ENCODE data around the gene CKAP2L.

The CKAP2L gene
- 1.4 to 2.2 (median 1.5) reads per million in 3 donors for total RNA-seq

- peaks cover 8% of the 10 kb centered on the region for H3K4me1 ChIP-seq (ENCODE audit: control insufficient read depth, insufficient read depth, low read length, poor library complexity, severe bottlenecking)
- peak; percentile 89 to 95 (median 94) for DNase-seq
- H3K27me3 ChIP-seq (replicated peaks; ENCODE audit: control insufficient read depth, insufficient read depth, low read length, poor library complexity, severe bottlenecking) = no peaks in the 10 kb centered on the region
- no peaks in the 10 kb centered on the region for H3K36me3 ChIP-seq (ENCODE audit: control insufficient read depth, insufficient read depth, low read length)
- H3K9me3 ChIP-seq (ENCODE audit: control insufficient read depth, low read length) = no peaks in the 10 kb centered on the region
- H3K4me3 ChIP-seq (ENCODE audit: insufficient read depth, low read depth, low read length, poor library complexity, severe bottlenecking) = peak within 1 kb of the TSS; percentile 84
- peak within 1 kb of the TSS; percentile 55 for H3K27ac ChIP-seq (ENCODE audit: insufficient read depth, low read length, poor library complexity, severe bottlenecking)
Measured at GRCh38 chr2:112764071-112765044, at the start of gene CKAP2L. CKAP2L (minus strand) TSS chr2:112764609; CDS start chr2:112764598, 11 bp downstream.

GRCh38 chr2:112813280-112813966 is 49.0 kb upstream of the CKAP2L start:
- no peaks in the 10 kb centered on the region for H3K9me3 ChIP-seq (ENCODE audit: control insufficient read depth, low read length)
- no peak for DNase-seq
- H3K4me3 ChIP-seq (ENCODE audit: insufficient read depth, low read depth, low read length, poor library complexity, severe bottlenecking) = no peak overlapping the region
- no peak overlapping the region for H3K27ac ChIP-seq (ENCODE audit: insufficient read depth, low read length, poor library complexity, severe bottlenecking)
- no peaks in the 10 kb centered on the region for H3K27me3 ChIP-seq (replicated peaks; ENCODE audit: control insufficient read depth, insufficient read depth, low read length, poor library complexity, severe bottlenecking)
- no peaks in the 10 kb centered on the region for H3K4me1 ChIP-seq (ENCODE audit: control insufficient read depth, insufficient read depth, low read length, poor library complexity, severe bottlenecking)
- no peaks in the 10 kb centered on the region for H3K36me3 ChIP-seq (ENCODE audit: control insufficient read depth, insufficient read depth, low read length)

GRCh38 chr2:112812318-112813267 is 48.2 kb upstream of the CKAP2L start:
- no peaks in the 10 kb centered on the region for H3K9me3 ChIP-seq (ENCODE audit: control insufficient read depth, low read length)
- H3K4me1 ChIP-seq (ENCODE audit: control insufficient read depth, insufficient read depth, low read length, poor library complexity, severe bottlenecking) = no peaks in the 10 kb centered on the region
- H3K27ac ChIP-seq (ENCODE audit: insufficient read depth, low read length, poor library complexity, severe bottlenecking) = no peak overlapping the region
- no peak for DNase-seq
- H3K36me3 ChIP-seq (ENCODE audit: control insufficient read depth, insufficient read depth, low read length) = no peaks in the 10 kb centered on the region
- H3K27me3 ChIP-seq (replicated peaks; ENCODE audit: control insufficient read depth, insufficient read depth, low read length, poor library complexity, severe bottlenecking) = no peaks in the 10 kb centered on the region
- no peak overlapping the region for H3K4me3 ChIP-seq (ENCODE audit: insufficient read depth, low read depth, low read length, poor library complexity, severe bottlenecking)

GRCh38 chr2:112811841-112812306 is 47.5 kb upstream of the CKAP2L start:
- no peak for DNase-seq
- H3K4me1 ChIP-seq (ENCODE audit: control insufficient read depth, insufficient read depth, low read length, poor library complexity, severe bottlenecking) = no peaks in the 10 kb centered on the region
- H3K36me3 ChIP-seq (ENCODE audit: control insufficient read depth, insufficient read depth, low read length) = no peaks in the 10 kb centered on the region
- no peaks in the 10 kb centered on the region for H3K9me3 ChIP-seq (ENCODE audit: control insufficient read depth, low read length)
- H3K4me3 ChIP-seq (ENCODE audit: insufficient read depth, low read depth, low read length, poor library complexity, severe bottlenecking) = no peak overlapping the region
- no peak overlapping the region for H3K27ac ChIP-seq (ENCODE audit: insufficient read depth, low read length, poor library complexity, severe bottlenecking)
- no peaks in the 10 kb centered on the region for H3K27me3 ChIP-seq (replicated peaks; ENCODE audit: control insufficient read depth, insufficient read depth, low read length, poor library complexity, severe bottlenecking)

GRCh38 chr2:112811276-112811831 is 46.9 kb upstream of the CKAP2L start:
- no peaks in the 10 kb centered on the region for H3K9me3 ChIP-seq (ENCODE audit: control insufficient read depth, low read length)
- H3K4me3 ChIP-seq (ENCODE audit: insufficient read depth, low read depth, low read length, poor library complexity, severe bottlenecking) = no peak overlapping the region
- no peak for DNase-seq
- no peaks in the 10 kb centered on the region for H3K27me3 ChIP-seq (replicated peaks; ENCODE audit: control insufficient read depth, insufficient read depth, low read length, poor library complexity, severe bottlenecking)
- H3K27ac ChIP-seq (ENCODE audit: insufficient read depth, low read length, poor library complexity, severe bottlenecking) = no peak overlapping the region
- H3K36me3 ChIP-seq (ENCODE audit: control insufficient read depth, insufficient read depth, low read length) = no peaks in the 10 kb centered on the region
- no peaks in the 10 kb centered on the region for H3K4me1 ChIP-seq (ENCODE audit: control insufficient read depth, insufficient read depth, low read length, poor library complexity, severe bottlenecking)

GRCh38 chr2:112809112-112809511 is 44.7 kb upstream of the CKAP2L start:
- Histone ChIP-seq H3K36me3 (ENCODE audit: control insufficient read depth, insufficient read depth, low read length) (no peaks in the 10 kb centered on the region), H3K4me3 (ENCODE audit: insufficient read depth, low read depth, low read length, poor library complexity, severe bottlenecking) (no peak overlapping the region), H3K27ac (ENCODE audit: insufficient read depth, low read length, poor library complexity, severe bottlenecking) (no peak overlapping the region), H3K9me3 (ENCODE audit: control insufficient read depth, low read length) (no peaks in the 10 kb centered on the region), H3K27me3 (replicated peaks; ENCODE audit: control insufficient read depth, insufficient read depth, low read length, poor library complexity, severe bottlenecking) (no peaks in the 10 kb centered on the region), H3K4me1 (ENCODE audit: control insufficient read depth, insufficient read depth, low read length, poor library complexity, severe bottlenecking) (no peaks in the 10 kb centered on the region)
- DNase-seq = no peak

- no peak for DNase-seq
- Histone ChIP-seq H3K27me3 (replicated peaks; ENCODE audit: control insufficient read depth, insufficient read depth, low read length, poor library complexity, severe bottlenecking) (no peaks in the 10 kb centered on the region), H3K27ac (ENCODE audit: insufficient read depth, low read length, poor library complexity, severe bottlenecking) (no peak overlapping the region), H3K36me3 (ENCODE audit: control insufficient read depth, insufficient read depth, low read length) (no peaks in the 10 kb centered on the region), H3K4me3 (ENCODE audit: insufficient read depth, low read depth, low read length, poor library complexity, severe bottlenecking) (no peak overlapping the region), H3K9me3 (ENCODE audit: control insufficient read depth, low read length) (no peaks in the 10 kb centered on the region), H3K4me1 (ENCODE audit: control insufficient read depth, insufficient read depth, low read length, poor library complexity, severe bottlenecking) (no peaks in the 10 kb centered on the region)
Measured at GRCh38 chr2:112807233-112807807, 42.9 kb upstream of the CKAP2L start.

- DNase-seq = no peak
- no peak overlapping the region for H3K4me3 ChIP-seq (ENCODE audit: insufficient read depth, low read depth, low read length, poor library complexity, severe bottlenecking)
- H3K36me3 ChIP-seq (ENCODE audit: control insufficient read depth, insufficient read depth, low read length) = no peaks in the 10 kb centered on the region
- no peaks in the 10 kb centered on the region for H3K27me3 ChIP-seq (replicated peaks; ENCODE audit: control insufficient read depth, insufficient read depth, low read length, poor library complexity, severe bottlenecking)
- no peak overlapping the region for H3K27ac ChIP-seq (ENCODE audit: insufficient read depth, low read length, poor library complexity, severe bottlenecking)
- H3K4me1 ChIP-seq (ENCODE audit: control insufficient read depth, insufficient read depth, low read length, poor library complexity, severe bottlenecking) = no peaks in the 10 kb centered on the region
- H3K9me3 ChIP-seq (ENCODE audit: control insufficient read depth, low read length) = no peaks in the 10 kb centered on the region
Measured at GRCh38 chr2:112805542-112805941, 41.1 kb upstream of the CKAP2L start.

All from effector memory CD4-positive, alpha-beta T cell (primary cell).